BJ (cell line): Measurements from ENCODE around the gene ARHGEF33. TPM values are rescaled to one million over a fixed set of nuclear protein-coding genes. Genes with fewer than 3 reads are reported as not detected.
A peak's percentile ranks its signal among the peaks of the same experiment; 100 is the strongest.

Experiments
- CTCF ChIA-PET: fragments of 350-600 bp; formaldehyde crosslinking; extraction: SDS; loops from one replicate; lab custom pipeline; 2021; ENCODE audit warnings: antibody characterized with exemption, inconsistent platforms; lab: Yijun Ruan, JAX
- POLR2A ChIA-PET: fragments of 300-600 bp; sonication (Branson Sonifier 250); formaldehyde crosslinking; extraction: SDS; loops from one replicate; lab custom pipeline; 2021; ENCODE audit warnings: antibody characterized with exemption; lab: Charles Lee
- DNase-seq: peaks from one replicate; pipeline ENCODE4 v3.0.0-alpha.2; 2011; ENCODE audit warnings: low read depth
- H3K27me3 ChIP-seq: 2 replicates; pipeline ENCODE4 v1.6.0; 2011; ENCODE audit warnings: low read length; ENCODE audit not compliant: control insufficient read depth, insufficient read depth
- H3K36me3 ChIP-seq: 2 replicates; pipeline ENCODE4 v1.5.1; 2011; ENCODE audit warnings: low read length; ENCODE audit not compliant: control insufficient read depth, insufficient read depth
- H3K4me3 ChIP-seq: 2 replicates; pipeline ENCODE4 v1.5.1; 2011; ENCODE audit warnings: low read depth, mild to moderate bottlenecking, control low read depth, low read length
- CTCF ChIP-seq: IDR thresholded peaks from 2 replicates; pipeline ENCODE4 v1.5.1; 2011; ENCODE audit warnings: low read depth, mild to moderate bottlenecking, control low read depth, inconsistent platforms, low read length, moderate library complexity; ENCODE audit not compliant: insufficient read depth
- polyA plus RNA-seq: library from polyadenylated mRNA; depleted of rRNA; stranded (reverse); fragments of >200 nt; gene quantifications from 2 replicates; pipeline ENCODE4 v1.2.3, GENCODE V29; 2011

Gene ARHGEF33
- polyA plus RNA-seq, 1 experiment: 0.31 TPM

- POLR2A ChIA-PET: no interaction called here
- peaks cover 2% of the 10 kb centered on the region; the same call in 1 of the 2 replicates for H3K27me3 ChIP-seq
- H3K36me3 ChIP-seq: no peaks in the 10 kb centered on the region
- H3K4me3 ChIP-seq: peak overlapping the region; percentile 27
- DNase-seq: no peak
- CTCF ChIA-PET: interaction anchor here (1.3 to 2.6 kb wide), 3 partner anchors 10 to 14 kb away, joined by 5 to 9 read pairs (median 6); no protein-coding TSS in a partner anchor
- no peak for TF ChIP-seq CTCF
Measured at GRCh38 chr2:38960609-38961320, 71.1 kb downstream of the ARHGEF33 start.

GRCh38 chr2:38966006-38966405, 76.3 kb downstream of the ARHGEF33 start:
- POLR2A ChIA-PET: no interaction called here
- Histone ChIP-seq H3K36me3 (no peaks in the 10 kb centered on the region), H3K4me3 (no peak overlapping the region), H3K27me3 (no peaks in the 10 kb centered on the region; the same call in 1 of the 2 replicates)
- DNase-seq: no peak
- no peak for TF ChIP-seq CTCF
- CTCF ChIA-PET: no interaction called here

GRCh38 chr2:38966678-38967077, 77.0 kb downstream of the ARHGEF33 start:
- no peaks in the 10 kb centered on the region; the same call in 1 of the 2 replicates for H3K27me3 ChIP-seq
- ChIA-PET CTCF (no interaction called here), POLR2A (no interaction called here)
- TF ChIP-seq CTCF: no peak
- H3K36me3 ChIP-seq: no peaks in the 10 kb centered on the region
- H3K4me3 ChIP-seq: no peak overlapping the region
- no peak for DNase-seq

- no peak for DNase-seq
- Histone ChIP-seq H3K36me3 (no peaks in the 10 kb centered on the region), H3K27me3 (no peaks in the 10 kb centered on the region; the same call in 1 of the 2 replicates), H3K4me3 (no peak overlapping the region)
- POLR2A ChIA-PET: no interaction called here
- CTCF ChIA-PET: interaction anchor here (0.9 kb wide), 1 partner anchor 20 kb away, joined by 3 read pairs; no protein-coding TSS in a partner anchor
- no peak for TF ChIP-seq CTCF
Measured at GRCh38 chr2:38968021-38968420, 78.3 kb downstream of the ARHGEF33 start.

GRCh38 chr2:38971377-38971776, 81.7 kb downstream of the ARHGEF33 start:
- TF ChIP-seq CTCF: no peak
- Histone ChIP-seq H3K27me3 (no peaks in the 10 kb centered on the region), H3K36me3 (no peaks in the 10 kb centered on the region), H3K4me3 (no peak overlapping the region)
- POLR2A ChIA-PET: no interaction called here
- CTCF ChIA-PET: interaction anchor here (0.9 to 2.4 kb wide), 2 partner anchors 24 to 258 kb away, joined by 5 to 8 read pairs; no protein-coding TSS in a partner anchor
- DNase-seq: no peak
